ENCODE data around the gene FAM76A.

GRCh38 chr1:27745466-27745865 is 19.7 kb downstream of the FAM76A start:
- TF ChIP-seq CTCF (IDR thresholded peaks at IDR 0.05) (no peak), POLR2A (IDR thresholded peaks at IDR 0.05) (no peak)

All from testis (tissue), 2 donors.